Mesenchymal stem cell (in vitro differentiated cells and primary cell): ENCODE measurements around the gene DNAJB6.
A peak's percentile ranks its signal among the peaks of the same experiment; 100 is the strongest.

Experiments used
- DNase-seq: peaks from one replicate; pipeline ENCODE4 v3.0.0-alpha.2; 2013
- H2AFZ ChIP-seq: one replicate; pipeline ENCODE4 v1.6.1; 2013; ENCODE audit warnings: low read depth, mild to moderate bottlenecking, control low read depth, inconsistent platforms, low read length, moderate library complexity
- H2AK5ac ChIP-seq: 2 replicates; pipeline ENCODE4 v1.6.1; 2013; ENCODE audit warnings: low read length, moderate library complexity, mild to moderate bottlenecking, inconsistent platforms; ENCODE audit not compliant: severe bottlenecking
- H2BK120ac ChIP-seq: one replicate; pipeline ENCODE4 v1.6.1; 2013; ENCODE audit warnings: low read depth, mild to moderate bottlenecking, inconsistent platforms, low read length, moderate library complexity
- H2BK12ac ChIP-seq, 2 experiments: one replicate each; pipeline ENCODE4 v1.6.1; 2013; ENCODE audit warnings: inconsistent platforms in 2 of 2, low read length in 2 of 2, mild to moderate bottlenecking in 2 of 2, moderate library complexity in 2 of 2, control low read depth in 1 of 2
- H2BK15ac ChIP-seq: one replicate; pipeline ENCODE4 v1.6.1; 2013; ENCODE audit warnings: mild to moderate bottlenecking, low read depth, inconsistent platforms; ENCODE audit not compliant: poor library complexity, severe bottlenecking
- H2BK5ac ChIP-seq: 2 replicates; pipeline ENCODE4 v1.6.1; 2013; ENCODE audit warnings: low read depth, mild to moderate bottlenecking, low read length, control low read depth, inconsistent platforms; ENCODE audit not compliant: poor library complexity, severe bottlenecking
- H3K14ac ChIP-seq, 2 experiments: one replicate each; pipeline ENCODE4 v1.6.1; 2013; ENCODE audit warnings: inconsistent platforms in 2 of 2, low read length in 2 of 2, control low read depth in 1 of 2, mild to moderate bottlenecking in 1 of 2, moderate library complexity in 1 of 2
- H3K18ac ChIP-seq, 2 experiments: one replicate each; pipeline ENCODE4 v1.6.1; 2013; ENCODE audit warnings: inconsistent platforms in 2 of 2, low read length in 2 of 2, control low read depth in 1 of 2, low read depth in 1 of 2, mild to moderate bottlenecking in 1 of 2
- H3K23ac ChIP-seq, 2 experiments: one replicate each; pipeline ENCODE4 v1.6.1; 2013; ENCODE audit warnings: inconsistent platforms in 2 of 2, low read length in 2 of 2, mild to moderate bottlenecking in 2 of 2, moderate library complexity in 2 of 2, control low read depth in 1 of 2
- H3K27ac ChIP-seq: 2 replicates; pipeline ENCODE4 v1.5.1; 2013; ENCODE audit warnings: mild to moderate bottlenecking, moderate library complexity, low read length, control low read depth, inconsistent platforms; ENCODE audit not compliant: poor library complexity, severe bottlenecking
- H3K27me3 ChIP-seq, 2 experiments: 2 replicates each; pipeline versions ENCODE4 v1.6.1 to v1.7.0; 2013; ENCODE audit warnings: low read length in 2 of 2, mild to moderate bottlenecking in 2 of 2, moderate library complexity in 2 of 2, control low read depth in 1 of 2, inconsistent platforms in 1 of 2; ENCODE audit not compliant: control insufficient read depth in 1 of 2, insufficient read depth in 1 of 2
- H3K36me3 ChIP-seq, 2 experiments: 2 replicates each; pipeline versions ENCODE4 v1.6.1 to v1.7.0; 2013; ENCODE audit warnings: low read length in 2 of 2, control low read depth in 1 of 2, inconsistent platforms in 1 of 2, low read depth in 1 of 2, mild to moderate bottlenecking in 1 of 2; ENCODE audit not compliant: insufficient read depth in 2 of 2, control insufficient read depth in 1 of 2
- H3K4ac ChIP-seq, 2 experiments: one replicate each; pipeline ENCODE4 v1.6.1; 2013; ENCODE audit warnings: inconsistent platforms in 2 of 2, low read length in 2 of 2, mild to moderate bottlenecking in 2 of 2, moderate library complexity in 2 of 2, control low read depth in 1 of 2, low read depth in 1 of 2
- H3K4me1 ChIP-seq: 2 replicates; pipeline ENCODE4 v1.6.1; 2013; ENCODE audit warnings: low read depth, low read length, control low read depth; ENCODE audit not compliant: control insufficient read depth, insufficient read depth
- H3K4me2 ChIP-seq: 2 replicates; pipeline ENCODE4 v1.6.1; 2013; ENCODE audit warnings: low read length, mild to moderate bottlenecking, inconsistent platforms; ENCODE audit not compliant: poor library complexity, severe bottlenecking
- H3K4me3 ChIP-seq, 2 experiments: 2 replicates each; pipeline versions ENCODE4 v1.5.1 to v1.7.0; 2013; ENCODE audit warnings: low read length in 2 of 2, mild to moderate bottlenecking in 2 of 2, control low read depth in 1 of 2, low read depth in 1 of 2; ENCODE audit not compliant: insufficient read depth in 1 of 2
- H3K79me1 ChIP-seq: replicated peaks from 2 replicates; pipeline ENCODE4 v1.6.1; 2013; ENCODE audit warnings: mild to moderate bottlenecking, control low read depth, low read length, inconsistent platforms; ENCODE audit not compliant: poor library complexity, severe bottlenecking
- H3K9ac ChIP-seq: 2 replicates; pipeline ENCODE4 v1.7.0; 2013; ENCODE audit warnings: mild to moderate bottlenecking, low read length, moderate library complexity
- H3K9me3 ChIP-seq: 2 replicates; pipeline ENCODE4 v1.7.0; 2013; ENCODE audit warnings: mild to moderate bottlenecking, low read length; ENCODE audit not compliant: control insufficient read depth
- H4K8ac ChIP-seq: one replicate; pipeline ENCODE4 v1.6.1; 2013; ENCODE audit warnings: inconsistent platforms, mild to moderate bottlenecking, low read length, moderate library complexity
- H4K91ac ChIP-seq: one replicate; pipeline ENCODE4 v1.6.1; 2013; ENCODE audit warnings: mild to moderate bottlenecking, low read length, inconsistent platforms
- WGBS: methylation state at CpG from one replicate; pipeline ENCODE4 v1.1.7; 2013; ENCODE audit warnings: mixed read lengths; 5-methylcytosine and 5-hydroxymethylcytosine counted together

Gene DNAJB6

GRCh38 chr7:157395206-157395605 lies 58.4 kb downstream of the DNAJB6 start:
- Histone ChIP-seq H3K4me1 (peaks cover 46% of the 10 kb centered on the region), H2AFZ (no peak overlapping the region), H2BK15ac (no peak overlapping the region), H3K23ac (no peak overlapping the region), H2BK12ac (no peak overlapping the region), H3K9me3 (no peaks in the 10 kb centered on the region), H3K79me1 (peaks cover 22% of the 10 kb centered on the region), H3K18ac (no peak overlapping the region), H3K27ac (no peak overlapping the region), H2BK5ac (no peak overlapping the region), H2AK5ac (no peak overlapping the region), H3K27me3 (no peaks in the 10 kb centered on the region), H2BK120ac (no peak overlapping the region), H3K9ac (no peak overlapping the region), H3K4ac (no peak overlapping the region), H4K8ac (no peak overlapping the region), H3K36me3 (peaks cover 41 to 50% of the 10 kb centered on the region in 2 experiments), H3K4me3 (no peak overlapping the region), H3K14ac (no peak overlapping the region), H4K91ac (no peak overlapping the region), H3K4me2 (no peak overlapping the region)
- 98% methylated on average over 2 of the region's 2 CpGs for WGBS
- DNase-seq: no peak

GRCh38 chr7:157396316-157397035 lies 59.7 kb downstream of the DNAJB6 start:
- no peaks in the 10 kb centered on the region for H3K9me3 ChIP-seq
- no peak overlapping the region for H3K4me3 ChIP-seq
- peaks cover 37% of the 10 kb centered on the region for H3K4me1 ChIP-seq
- no peak overlapping the region for H3K23ac ChIP-seq
- no peak overlapping the region for H3K4me2 ChIP-seq
- H3K9ac ChIP-seq: no peak overlapping the region
- no peak overlapping the region for H3K27ac ChIP-seq
- H2AK5ac ChIP-seq: peak overlapping the region; percentile 91
- peaks cover 26% of the 10 kb centered on the region for H3K79me1 ChIP-seq
- peak overlapping the region; percentile 36 for H4K8ac ChIP-seq
- H4K91ac ChIP-seq: peak overlapping the region; percentile 31
- no peak overlapping the region for H2BK5ac ChIP-seq
- H3K18ac ChIP-seq: no peak overlapping the region
- no peak overlapping the region for H2AFZ ChIP-seq
- WGBS: 96% methylated on average over 16 of the region's 20 CpGs
- H3K36me3 ChIP-seq: peaks cover 39 to 54% of the 10 kb centered on the region in 2 experiments
- H2BK120ac ChIP-seq: no peak overlapping the region
- H2BK12ac ChIP-seq: no peak overlapping the region
- no peak overlapping the region for H3K14ac ChIP-seq
- H3K27me3 ChIP-seq: no peaks in the 10 kb centered on the region
- H3K4ac ChIP-seq: no peak overlapping the region
- no peak for DNase-seq
- no peak overlapping the region for H2BK15ac ChIP-seq

- Histone ChIP-seq H3K27me3 (no peaks in the 10 kb centered on the region), H3K9me3 (no peaks in the 10 kb centered on the region), H2BK5ac (no peak overlapping the region), H3K14ac (no peak overlapping the region), H3K27ac (peak overlapping the region; percentile 97), H3K4ac (no peak overlapping the region), H3K36me3 (peaks cover 39 to 56% of the 10 kb centered on the region in 2 experiments), H3K23ac (no peak overlapping the region), H3K79me1 (peaks cover 32% of the 10 kb centered on the region), H4K8ac (peak overlapping the region; percentile 36), H3K18ac (no peak overlapping the region), H3K4me3 (no peak overlapping the region), H3K9ac (no peak overlapping the region), H2AFZ (no peak overlapping the region), H2AK5ac (peak overlapping the region; percentile 91), H2BK15ac (no peak overlapping the region), H4K91ac (peak overlapping the region; percentile 54), H2BK120ac (no peak overlapping the region), H3K4me1 (peaks cover 37% of the 10 kb centered on the region), H3K4me2 (no peak overlapping the region), H2BK12ac (no peak overlapping the region)
- 97% methylated on average over 31 of the region's 31 CpGs for WGBS
- no peak for DNase-seq
Measured at GRCh38 chr7:157397036-157397720, 60.4 kb downstream of the DNAJB6 start.
